HG03460 (cell line): ENCODE data around the gene WWP2.

Experiments used
- ATAC-seq: cut with Tn5 transposase; IDR thresholded peaks from one replicate; pipeline ENCODE4 v1.9.1; 2021; ENCODE audit not compliant: unreplicated experiment

Gene WWP2

DNA sequence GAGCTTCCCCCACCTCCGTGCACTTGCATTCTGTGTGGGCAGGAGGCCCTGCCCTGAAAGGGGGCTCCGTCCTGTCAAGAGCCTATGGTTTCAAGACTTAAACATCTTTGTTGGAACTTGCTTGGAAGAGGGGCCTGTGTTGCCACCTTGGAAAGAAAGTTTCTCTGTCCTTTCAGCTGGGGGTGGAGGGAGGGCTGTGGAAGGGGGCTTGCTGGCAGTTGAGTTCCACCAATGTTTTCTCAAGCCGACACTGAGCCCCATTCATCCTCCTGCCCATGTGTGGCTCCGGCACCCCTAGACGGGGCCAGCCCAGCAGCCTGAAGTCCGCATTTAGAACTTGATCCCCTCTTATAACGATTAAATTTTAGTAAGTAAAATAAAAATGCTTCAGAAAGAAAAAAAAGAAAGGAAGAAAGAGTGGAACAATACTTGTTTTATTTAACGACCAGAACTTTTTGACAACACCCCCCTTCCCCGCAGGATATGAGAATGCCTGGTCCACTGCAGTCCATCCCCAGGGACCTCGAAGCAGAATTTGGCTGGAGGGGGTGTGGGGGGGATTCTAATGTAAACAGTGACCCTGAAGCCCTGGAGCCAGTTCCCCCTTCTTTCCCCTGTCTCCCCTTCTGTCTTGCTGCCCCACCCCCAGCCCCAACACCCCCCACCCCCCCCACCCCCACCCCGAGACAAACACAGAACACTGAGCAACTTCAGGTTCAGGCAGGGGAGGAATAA, 162.1 kb downstream of the WWP2 start:
- ATAC-seq: no peak

DNA sequence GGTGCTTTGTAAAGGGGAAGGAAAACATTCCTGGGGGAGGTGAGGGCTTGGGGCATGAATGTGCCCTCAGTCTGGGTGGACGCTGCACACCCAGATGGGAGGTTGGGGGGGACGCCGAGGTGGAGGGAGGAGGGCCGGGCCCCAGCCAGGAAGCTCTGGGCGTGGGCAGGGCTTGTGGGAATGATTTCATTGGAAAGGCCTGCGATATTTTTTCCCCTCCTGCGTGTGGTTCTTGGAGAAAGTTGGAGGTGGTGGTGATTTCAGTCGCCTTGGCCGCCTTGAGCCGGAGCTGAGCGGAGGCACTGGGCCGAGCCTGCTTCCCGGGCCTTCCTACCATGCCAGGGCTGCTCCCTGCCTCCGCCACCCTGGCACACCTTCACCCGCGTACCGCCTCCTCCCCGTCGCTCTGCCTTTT, 162.7 kb downstream of the WWP2 start:
- ATAC-seq: no peak

DNA sequence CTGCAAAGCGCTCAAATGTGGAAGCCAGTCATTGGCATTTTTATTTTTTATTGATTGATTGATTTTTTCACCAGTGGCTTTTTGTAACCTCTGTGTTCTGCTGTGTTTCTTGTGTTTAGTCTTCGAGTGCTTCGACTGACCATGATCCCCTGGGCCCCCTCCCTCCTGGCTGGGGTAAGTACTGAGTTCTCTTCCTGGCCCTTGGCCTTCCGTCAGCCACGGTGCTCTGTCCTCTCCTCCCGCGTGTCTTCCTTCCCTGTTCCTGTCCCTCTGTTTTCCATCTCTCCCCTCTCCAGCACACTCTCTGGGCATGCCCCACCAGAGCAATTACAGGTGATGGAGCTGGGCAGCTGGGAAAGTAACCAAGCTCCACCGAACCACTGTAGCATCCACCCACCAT, 163.2 kb downstream of the WWP2 start:
- ATAC-seq: no peak

DNA sequence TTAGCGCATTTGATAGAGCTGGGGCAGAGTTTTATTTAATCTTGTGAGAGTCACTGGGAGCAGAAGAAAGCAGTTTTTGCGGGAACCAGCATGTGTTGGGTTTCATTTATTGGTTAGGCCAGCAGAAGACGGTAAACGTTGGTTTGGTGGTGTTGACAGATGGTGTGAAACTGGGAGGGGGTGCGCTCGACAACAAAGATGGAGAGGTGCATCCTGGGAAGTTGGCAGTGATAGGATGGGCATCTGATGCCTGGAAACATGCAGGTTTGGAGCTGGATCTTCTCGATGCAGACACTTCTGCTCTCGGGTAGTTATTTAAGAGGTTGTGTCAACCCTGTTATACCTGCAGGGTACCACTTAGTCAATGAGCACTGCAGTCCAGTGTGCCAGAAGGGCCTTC, 164.1 kb downstream of the WWP2 start:
- no peak for ATAC-seq

DNA sequence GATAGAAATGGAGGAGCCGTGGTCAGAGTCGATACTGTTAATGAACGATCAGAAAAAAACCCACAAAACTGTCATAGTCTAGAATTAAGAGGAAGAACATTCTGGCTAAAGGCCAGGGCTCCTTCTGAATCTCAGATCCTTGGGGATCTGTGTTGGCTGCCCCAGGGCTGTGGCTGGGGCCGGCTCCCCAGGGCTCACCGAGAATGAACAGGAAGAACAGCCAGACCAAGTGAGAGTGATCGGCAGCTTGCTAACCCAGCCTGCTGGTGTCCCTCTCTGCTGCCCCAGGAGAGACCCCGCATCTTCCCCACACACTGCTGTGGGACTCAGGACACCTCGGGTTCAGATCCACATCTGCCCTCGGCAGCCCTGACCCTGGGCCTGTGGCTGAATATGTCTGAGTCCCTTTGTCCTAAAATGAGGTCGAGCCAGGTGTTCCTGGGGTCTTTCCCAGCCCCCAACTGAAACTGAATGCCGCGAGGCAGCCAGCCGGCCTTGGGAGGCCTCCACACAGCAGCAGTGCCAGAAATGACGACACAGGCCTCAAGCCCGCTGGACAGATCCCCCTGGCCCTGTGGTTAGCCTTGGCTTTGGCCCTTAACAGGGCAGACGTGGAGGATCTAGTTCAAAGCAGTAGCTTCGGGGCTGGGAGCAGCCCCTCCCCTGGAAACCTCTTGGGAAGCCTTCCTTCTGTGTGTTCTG, 165.1 kb downstream of the WWP2 start:
- ATAC-seq: no peak

DNA sequence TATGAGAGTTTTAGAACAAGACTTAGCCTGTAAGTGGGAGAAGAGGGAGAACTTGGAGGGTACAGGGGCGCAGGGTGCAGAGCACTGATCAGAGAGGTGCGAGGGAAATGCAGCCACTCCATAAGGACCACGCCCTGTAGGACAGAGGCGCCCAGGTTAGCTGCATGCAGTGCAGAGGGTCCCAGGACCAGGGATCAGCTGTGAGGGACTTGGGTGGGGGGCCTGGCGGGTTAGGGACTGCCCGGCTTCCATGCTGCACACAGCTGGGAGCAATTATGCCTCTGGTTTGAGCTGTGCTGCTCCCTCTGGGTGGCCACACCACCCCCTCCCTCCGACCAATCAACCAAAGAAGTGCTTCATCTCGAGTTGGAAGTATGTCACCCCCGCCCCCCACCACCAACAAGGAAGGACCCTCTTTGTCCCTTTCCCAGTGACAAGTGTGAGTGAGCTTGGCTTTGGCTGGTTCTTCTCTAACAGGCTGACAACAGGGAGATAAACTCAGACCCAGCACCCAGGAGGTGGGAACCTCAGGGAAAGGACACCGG, 166.8 kb downstream of the WWP2 start:
- ATAC-seq: no peak

DNA sequence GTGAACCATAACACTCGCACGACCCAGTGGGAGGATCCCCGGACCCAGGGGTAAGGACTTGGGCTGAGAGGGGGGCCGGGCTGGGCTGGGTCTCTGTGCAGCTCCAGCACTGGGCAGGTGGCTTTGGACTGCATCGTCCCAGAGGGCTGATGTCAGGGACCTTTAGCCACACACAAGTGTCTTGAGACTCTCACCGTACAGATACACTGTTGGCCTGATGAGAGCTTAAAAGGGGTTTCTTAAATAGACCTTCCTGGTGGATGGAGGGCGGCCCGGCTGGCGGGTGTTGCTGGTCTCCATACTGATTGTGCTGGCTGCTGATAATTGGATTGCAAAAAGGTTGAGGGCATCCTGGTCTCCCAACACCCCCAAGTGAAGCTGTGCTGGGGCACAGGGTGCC, 167.3 kb downstream of the WWP2 start:
- no peak for ATAC-seq

DNA sequence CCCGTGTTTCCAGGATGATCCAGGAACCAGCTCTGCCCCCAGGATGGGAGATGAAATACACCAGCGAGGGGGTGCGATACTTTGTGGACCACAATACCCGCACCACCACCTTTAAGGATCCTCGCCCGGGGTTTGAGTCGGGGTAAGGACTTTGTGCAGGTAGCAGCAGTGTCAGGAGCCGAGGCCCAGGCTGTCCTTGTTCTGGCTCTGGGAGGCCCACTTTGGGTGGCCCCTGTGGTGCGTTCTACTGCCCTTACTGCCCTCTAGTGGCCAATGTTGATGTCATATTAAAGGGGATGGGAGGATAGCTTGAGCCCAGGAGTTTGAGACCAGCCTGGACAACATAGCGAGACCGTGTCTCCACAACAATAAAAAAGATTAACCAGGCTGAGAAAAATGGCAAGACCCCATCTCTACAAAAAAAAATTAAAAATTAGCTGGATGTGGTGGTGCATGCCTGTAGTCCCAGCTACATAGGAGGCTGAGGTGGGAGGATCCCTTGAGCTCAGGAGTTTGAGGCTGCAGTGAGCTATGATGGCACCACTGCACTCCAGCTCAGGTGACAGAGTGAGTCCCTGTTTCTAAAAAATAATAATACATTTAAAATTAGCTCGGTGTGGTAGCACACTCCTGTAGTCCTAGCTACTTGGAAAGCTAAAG, 168.1 kb downstream of the WWP2 start:
- no peak for ATAC-seq

DNA sequence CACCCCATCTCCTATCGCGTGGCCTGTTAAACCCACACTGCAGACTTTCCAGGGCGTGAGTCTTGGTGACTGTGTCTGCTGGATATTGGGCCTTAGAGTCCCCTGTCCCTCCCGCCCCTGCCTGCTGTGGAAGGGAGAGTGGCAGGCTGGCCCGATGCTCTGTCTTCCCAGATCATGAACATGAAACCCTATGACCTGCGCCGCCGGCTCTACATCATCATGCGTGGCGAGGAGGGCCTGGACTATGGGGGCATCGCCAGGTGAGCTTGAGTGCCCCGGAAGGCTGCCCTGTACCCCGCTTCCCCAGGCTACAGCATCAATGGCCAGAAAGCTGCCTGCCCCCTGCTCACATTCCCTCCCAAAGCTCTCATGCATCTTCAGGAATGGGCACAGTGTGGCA, 169.5 kb downstream of the WWP2 start:
- ATAC-seq: no peak

DNA sequence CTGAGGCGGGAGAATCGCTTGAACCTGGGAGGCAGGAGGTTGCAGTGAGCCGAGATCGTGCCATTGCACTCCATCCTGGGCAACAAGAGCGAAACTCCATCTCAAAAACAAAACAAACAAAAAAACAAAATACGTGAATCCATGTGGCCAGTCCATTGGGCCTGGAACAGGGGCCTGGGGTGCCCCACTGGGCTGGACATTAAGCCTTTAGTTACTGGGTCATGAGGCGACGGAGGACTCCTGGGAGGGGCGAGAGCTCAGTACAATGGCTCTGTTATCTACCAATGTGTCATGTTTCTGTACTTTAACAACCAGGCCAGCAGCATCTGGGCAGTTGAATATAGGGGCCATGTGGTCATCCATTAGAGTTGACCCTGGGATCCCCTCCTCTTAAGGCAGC, 170.1 kb downstream of the WWP2 start:
- no peak for ATAC-seq

DNA sequence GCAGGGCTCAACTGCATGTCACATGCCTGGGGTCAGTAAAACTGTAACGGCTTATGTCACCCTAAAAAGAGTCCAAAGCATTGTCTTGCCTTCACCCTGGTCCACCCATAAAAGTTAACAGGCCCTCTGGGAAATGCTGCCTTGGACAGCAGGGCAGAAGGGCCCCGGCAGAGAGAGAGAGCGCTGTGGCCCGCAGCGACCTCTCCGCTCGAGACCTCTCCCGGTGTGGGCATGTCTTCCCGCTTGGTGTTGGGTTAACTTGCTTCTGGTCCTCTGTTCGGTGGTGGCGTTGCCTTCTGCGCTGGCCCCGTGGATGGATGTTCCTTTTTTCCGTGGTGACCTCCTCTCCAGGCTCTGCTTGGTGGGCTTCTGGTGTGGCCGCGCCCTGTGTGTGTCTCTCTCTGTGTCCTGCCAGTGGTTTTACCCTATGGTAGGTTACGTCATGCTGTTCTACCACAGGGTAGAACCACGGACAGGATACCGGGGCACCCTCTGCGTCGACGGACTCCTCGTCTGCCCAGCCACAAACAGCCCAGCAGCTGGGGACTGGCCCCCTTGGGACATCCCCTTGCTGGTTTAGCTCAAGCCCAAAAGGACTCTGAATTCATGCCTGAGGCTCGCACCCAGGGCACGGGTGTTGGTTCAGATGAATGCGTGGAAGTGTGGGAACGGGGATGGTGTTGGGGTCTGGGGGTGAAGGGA, 170.7 kb downstream of the WWP2 start:
- no peak for ATAC-seq

DNA sequence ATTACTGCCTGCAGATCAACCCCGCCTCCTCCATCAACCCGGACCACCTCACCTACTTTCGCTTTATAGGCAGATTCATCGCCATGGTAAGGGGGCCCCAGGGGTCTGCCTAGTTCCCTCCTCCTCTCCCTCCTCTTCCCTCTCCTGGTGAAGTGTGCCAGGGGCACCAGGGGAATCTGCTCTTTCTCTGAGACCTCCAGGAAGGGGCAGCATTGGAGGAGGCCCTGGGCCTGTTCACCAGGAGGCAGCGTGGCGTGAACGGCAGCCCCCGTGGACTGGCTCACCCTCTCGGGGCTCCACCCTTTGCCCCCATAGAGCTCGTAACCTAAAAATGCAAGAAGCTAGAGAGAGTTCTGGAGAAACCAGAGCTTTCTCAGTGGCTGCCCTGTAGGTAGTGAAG, 171.9 kb downstream of the WWP2 start:
- ATAC-seq: no peak

DNA sequence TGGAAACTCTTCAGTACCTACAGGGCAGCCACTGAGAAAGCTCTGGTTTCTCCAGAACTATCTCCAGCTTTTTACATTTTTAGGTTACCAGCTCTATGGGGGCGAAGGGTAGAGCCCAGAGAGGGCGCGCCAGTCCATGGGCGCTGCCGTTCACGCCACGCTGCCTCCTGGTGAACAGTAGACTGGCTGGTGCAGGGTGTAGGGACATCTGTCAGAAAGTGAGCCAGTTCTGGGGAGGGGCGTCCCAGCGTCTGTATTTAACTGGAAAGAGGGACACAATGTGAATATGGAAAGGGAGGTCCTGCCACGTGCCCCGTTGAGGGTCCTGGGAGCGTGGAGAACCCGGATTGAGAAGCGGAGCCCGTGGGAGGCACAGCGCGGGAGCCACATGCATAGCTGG, 172.6 kb downstream of the WWP2 start:
- ATAC-seq: no peak

DNA sequence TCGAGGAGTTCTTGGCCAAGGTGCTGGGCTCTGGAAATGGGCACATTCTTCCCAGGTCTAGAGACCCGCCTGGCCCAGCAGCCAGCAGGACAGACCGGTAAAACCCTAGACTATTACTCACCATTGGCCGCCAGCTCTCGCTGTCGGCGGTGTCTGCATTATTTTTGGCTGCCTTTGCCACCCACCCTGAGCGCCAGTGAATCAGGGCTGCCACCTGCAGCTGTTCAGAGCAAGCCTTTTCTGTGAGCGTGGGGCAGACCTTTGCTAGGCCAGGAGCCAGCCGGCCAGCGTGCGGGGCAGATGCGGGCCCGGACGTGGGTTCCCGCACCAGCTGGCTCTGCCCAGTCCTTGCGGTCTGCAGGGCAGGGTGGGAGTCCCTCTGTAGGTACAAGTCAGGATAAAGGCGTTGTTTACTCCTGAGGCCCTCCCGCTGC, 173.2 kb downstream of the WWP2 start:
- ATAC-seq: no peak

DNA sequence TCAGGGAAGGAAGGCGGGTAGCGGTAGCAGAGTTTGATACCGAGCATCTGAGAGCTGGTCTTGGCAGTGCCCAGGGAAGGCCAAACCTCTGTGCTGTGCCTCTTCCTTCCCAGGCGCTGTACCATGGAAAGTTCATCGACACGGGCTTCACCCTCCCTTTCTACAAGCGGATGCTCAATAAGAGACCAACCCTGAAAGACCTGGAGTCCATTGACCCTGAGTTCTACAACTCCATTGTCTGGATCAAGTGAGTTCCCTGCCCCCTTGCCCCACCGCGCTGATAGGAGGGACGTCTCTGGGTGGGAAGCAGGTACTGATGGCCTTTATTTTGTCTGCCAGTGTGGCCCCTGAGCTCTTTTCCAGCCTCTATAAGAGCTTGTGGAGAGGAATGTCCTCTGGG, 173.6 kb downstream of the WWP2 start:
- ATAC-seq: no peak

DNA sequence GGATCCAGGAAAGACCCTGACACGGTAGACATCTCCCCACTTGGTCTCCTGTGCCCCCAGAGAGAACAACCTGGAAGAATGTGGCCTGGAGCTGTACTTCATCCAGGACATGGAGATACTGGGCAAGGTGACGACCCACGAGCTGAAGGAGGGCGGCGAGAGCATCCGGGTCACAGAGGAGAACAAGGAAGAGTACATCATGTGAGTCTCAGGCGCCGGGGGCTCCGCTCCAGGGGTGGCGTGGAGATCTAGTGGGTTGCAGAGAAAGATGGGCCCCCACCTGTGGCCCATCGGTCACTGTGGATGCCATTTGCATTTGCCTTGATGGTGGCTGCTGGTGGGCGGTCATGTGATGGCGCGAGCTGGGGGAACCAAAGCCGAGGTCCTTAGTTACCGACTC, 174.1 kb downstream of the WWP2 start:
- ATAC-seq: no peak

DNA sequence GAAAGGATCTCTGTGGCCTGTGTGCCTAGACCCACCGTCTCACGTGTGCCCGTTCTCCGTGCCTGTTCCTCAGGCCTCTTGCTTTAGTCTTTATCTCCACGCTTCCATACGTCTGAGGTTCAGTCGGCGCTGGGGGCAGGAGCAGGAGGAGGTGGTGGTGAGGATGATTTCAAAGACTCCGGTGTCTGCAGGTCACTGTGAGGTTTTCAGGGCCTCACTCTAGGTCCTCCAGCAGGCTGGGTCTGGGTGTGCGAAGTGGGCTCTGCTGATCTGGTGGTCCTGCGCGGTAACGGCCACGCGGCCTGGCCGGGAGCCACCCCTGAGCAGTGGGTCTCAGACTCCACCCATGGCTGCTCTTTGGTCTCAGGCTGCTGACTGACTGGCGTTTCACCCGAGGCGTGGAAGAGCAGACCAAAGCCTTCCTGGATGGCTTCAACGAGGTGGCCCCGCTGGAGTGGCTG, 174.6 kb downstream of the WWP2 start:
- ATAC-seq: no peak

DNA sequence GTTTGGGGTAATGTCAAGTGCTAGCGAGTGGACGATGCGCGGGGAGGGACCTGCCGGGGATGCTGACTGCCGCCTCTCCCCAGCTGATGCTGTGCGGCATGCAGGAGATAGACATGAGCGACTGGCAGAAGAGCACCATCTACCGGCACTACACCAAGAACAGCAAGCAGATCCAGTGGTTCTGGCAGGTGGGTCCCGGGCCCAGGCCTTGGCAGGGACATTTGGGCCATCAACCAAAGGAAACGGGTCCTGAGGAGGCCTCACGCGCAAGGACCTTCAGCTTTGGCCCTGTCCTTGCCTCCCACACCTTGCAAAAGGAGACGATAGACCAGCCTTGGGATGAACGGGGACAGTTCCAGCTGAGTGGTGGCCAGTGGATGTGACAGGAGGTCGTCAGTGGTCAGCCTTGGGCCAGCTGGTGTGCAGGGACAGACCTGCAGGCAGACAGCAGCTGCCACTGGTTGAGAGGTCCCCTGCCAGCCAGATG, 175.4 kb downstream of the WWP2 start:
- no peak for ATAC-seq

DNA sequence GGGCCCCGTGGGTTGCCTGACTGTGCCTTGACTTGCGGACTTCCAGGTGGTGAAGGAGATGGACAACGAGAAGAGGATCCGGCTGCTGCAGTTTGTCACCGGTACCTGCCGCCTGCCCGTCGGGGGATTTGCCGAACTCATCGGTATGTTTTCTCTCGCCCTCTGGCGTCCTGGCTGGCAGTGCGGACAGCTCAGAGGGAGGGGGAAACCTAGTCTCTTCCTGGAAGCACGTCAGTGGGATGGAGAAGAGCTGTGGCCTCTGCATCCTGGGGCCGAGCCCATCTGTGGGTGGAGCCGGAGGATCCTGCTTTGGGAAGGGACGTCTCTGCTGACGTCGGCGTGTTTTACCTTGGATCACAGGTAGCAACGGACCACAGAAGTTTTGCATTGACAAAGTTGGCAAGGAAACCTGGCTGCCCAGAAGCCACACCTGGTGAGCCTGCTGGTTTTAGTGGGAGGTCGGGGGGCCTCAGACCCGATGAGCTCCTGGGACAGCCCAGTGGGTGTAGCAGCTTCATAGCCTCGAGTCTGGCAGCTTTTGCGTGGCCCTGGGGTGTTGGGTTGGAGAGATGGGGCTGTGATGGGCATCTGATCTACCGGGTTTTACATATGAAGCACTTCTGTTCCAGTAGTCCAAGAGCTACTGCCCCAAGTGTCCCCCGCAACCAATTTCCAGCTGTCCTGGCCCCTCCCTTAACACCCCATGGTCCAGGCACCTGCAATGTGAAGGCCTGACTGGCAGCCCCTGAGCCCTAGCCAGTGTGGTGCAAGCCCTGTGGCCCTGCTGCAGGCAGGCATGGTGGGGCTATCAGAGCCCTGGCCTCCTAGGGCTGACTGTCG, 177.1 kb downstream of the WWP2 start:
- ATAC-seq: no peak
